SKM-1 (cell line): Measurements from ENCODE around the gene SULT4A1.

ENCODE experiments used
- DNase-seq: peaks from one replicate; lab custom pipeline; 2025; ENCODE audit not compliant: unreplicated experiment; lab: John Stamatoyannopoulos, UW

SULT4A1 gene

DNA sequence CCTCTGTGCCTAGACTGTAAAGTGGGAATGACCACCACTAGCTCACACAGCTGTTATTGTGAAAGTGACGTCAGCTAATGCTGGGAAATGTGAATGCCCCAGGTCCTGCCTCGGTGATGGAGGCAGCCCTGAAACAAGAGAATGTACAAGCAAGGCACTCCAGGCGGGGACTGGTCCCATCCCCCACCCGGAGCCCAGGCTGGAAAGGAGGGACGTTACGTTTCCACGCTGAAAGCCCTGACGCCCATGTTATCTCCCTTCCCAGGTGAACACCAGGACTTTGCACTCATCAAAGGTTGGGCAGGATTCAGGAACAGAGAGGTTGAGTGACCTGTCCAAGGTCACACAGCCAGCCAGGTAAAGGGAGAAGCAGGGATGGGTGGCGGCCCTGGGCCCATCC is 784 bp downstream of the SULT4A1 start:
- no peak for DNase-seq

DNA sequence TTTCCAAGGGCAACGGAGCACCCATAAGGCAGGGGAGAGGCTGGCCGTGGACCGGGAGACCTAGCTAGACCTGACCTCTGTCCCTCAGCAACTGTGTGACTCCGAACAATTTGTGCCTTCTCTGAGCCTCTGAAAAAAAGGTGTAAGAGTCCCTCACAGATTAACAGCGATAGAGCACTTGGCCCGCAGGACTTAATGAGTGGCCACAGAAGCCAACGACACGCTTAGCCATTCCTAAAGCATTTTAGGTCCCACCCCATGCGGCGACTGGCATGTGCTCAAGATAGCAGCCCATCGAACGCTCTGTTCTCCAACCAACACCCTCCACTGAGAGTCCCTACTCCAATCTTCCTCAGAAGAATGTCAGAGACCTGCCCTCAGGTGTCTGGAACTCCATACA is 1.5 kb downstream of the SULT4A1 start:
- no peak for DNase-seq

DNA sequence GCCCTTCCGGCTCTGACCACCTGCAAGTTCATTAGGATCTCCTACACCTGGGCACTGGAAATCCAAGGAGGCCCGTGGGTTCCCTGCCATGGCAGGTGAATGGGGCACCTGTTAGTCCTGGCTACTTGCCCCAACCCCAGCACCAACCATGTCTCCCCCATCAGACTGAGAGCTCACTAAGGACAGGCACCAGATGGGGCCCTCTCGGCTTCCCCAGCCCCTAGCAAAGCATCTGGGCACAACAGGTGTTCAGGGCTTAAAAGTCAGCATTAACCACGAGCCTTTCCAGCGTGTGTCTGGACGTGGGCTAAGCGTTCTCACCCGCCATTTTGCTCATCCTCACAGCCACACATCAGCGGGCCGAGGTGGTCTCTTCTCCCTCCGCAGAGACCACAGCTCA is 2.2 kb downstream of the SULT4A1 start:
- no peak for DNase-seq

DNA sequence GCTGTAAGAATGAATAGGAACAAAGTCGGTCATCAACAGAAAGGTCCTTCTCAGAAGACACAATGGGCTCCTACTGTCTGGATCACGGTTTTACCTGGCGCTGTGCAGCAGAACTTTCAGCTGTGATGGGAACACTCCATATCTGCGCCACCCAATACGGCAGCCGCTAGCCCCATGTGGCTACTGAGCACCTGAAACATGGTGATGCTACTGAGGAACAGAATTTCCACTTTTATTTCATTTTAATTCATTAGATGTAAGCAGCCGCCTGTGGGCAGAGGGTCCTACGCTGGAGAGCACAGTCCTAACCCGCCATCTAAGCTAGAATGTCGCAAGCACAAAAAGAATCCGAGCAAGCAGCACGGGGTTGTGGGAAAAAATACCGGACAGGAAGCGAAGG is 2.7 kb downstream of the SULT4A1 start:
- DNase-seq, result no peak

DNA sequence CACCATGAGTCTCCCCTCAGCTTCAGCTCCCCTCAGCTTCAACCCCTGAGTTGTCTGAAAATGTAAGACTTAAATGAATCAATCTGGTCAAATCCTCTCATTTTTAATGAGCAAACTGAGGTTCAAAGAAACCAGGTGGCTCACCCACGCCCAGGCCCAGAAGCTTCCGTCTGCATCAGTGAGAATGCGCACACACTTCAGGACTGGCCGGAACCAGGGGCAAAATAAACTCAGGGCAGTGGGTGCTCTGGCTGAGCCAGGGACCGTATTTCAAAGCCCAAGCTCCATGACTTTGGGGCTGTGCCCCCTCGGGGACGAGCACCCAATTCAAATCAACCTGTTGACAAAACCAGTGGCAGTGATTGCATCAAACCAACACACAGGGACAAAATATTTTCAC is 3.1 kb downstream of the SULT4A1 start:
- DNase-seq, result no peak

DNA sequence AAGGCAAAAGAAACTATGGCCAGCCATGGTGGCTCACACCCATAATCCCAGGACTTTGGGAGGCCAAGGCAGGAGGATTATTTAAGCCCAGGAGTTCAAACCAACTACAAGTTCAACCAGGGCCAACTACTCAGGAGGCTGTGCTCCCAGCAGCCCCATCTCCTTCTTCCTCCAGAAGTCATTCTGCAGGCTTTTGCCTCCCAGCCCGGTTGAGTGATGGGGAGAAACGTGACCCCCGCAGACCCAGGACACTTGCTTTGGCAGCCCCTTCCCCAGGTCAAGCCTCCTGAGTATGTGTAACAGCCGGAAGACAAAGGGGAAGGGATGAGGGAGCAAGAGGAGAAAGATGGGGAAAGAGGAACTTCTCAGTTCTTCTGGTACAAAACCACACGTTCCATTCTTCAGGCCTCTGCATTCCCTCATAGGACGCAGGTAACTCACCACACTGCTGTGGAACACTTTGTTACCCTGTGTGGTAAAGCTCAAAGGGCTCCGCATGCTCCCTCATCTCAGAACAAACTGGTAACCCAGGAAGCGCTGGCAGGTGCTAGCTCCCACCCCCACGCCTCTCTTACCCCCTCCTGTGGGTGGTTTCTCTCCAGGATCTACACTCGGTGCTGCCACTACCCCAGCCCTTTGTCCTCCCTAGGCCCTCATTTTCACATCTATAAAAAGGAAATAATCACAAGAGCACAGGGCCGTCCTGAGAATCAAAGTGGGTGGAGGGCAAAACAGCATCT is 4.0 kb downstream of the SULT4A1 start:
- no peak for DNase-seq

DNA sequence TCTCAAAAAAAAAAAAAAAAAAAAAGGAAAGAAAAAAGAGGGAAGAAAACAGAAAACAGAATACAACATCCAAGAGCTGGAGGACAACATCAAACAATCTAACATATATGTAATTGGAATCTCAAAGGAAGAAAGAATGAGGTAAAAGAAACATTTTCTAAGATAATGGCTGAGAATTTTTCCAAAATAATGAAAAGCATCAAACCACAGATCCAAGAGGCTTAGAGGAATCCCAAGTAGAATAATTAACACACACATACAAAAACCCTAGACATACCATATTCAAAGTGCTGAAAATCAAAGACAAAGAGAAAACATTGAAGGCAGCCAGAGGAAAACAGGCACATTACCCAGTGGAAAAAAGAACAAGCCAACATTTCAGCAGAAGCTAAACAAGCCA is 4.9 kb downstream of the SULT4A1 start:
- no peak for DNase-seq

DNA sequence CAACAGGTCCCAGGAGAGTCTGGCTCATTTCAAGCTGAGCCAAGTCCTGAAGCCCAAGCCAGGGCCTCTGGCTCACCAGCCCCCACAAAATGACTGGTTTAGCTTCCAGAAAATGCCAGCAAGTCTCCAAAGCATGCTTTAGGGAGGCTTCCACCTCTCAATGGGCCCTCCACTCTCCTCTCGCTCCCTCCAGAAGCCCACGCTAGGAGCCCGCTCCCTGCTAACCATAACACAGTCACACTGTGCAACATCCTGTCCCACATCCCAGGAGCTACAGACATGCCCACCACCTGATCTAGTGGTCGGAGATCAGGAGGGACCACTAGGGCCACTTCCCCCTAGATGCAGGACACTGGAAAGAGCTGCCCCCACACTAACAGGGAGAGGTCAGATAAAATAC is 6.9 kb downstream of the SULT4A1 start:
- DNase-seq, result no peak

DNA sequence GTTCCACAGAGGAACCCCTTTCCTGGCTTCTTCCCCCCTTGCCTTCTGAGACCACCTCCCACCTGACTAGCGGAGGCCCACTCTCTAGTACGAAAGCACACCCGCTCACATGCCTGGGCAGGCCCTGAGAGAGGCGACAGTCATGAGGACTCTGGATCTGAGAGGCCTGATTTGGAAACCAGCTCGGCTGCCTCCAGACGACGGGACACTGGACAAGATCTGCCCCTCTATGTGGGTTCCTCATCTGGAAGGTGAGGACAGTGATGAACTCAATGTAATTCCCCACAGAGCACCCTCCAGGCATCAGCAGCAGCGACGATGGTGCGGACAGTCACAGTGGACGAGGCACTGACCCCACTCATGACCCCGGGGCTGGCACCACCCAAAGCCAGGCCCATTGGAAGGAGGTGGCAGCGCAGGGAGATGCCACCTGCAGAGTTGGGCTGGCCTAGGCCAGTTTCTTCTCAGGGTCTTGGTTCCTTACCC is 7.5 kb downstream of the SULT4A1 start:
- no peak for DNase-seq

DNA sequence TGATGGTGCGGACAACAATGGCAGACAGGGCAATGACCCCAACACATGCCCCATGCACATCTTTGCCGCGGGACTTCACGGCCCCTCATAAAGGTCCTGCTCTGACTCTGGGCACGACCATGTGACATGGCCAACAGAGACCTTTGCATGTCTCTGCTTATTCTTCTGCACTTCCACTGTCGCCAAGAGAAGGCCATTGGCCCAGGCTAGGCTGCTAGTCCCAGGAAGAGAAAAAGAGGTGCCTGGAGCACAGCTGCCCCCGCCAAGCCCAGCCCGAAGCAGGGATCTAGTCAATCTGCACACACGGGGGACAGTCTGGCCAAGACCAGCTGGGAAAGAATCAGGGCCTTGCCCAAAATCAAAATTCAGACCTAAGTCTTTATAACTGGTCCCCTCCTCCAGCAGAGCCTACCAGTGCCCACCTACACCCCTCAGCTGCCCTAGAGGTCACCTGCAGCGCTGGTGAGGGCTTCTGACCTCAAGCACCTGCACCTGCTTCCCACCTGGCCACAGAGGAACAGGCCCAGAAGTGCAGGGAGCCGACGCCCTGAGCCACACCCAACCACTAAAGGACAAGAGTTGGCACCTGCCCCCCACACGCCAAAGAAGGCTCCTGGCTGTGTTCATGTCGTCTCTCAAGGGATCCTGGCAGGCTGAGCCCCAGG is 8.1 kb downstream of the SULT4A1 start:
- DNase-seq, result no peak

DNA sequence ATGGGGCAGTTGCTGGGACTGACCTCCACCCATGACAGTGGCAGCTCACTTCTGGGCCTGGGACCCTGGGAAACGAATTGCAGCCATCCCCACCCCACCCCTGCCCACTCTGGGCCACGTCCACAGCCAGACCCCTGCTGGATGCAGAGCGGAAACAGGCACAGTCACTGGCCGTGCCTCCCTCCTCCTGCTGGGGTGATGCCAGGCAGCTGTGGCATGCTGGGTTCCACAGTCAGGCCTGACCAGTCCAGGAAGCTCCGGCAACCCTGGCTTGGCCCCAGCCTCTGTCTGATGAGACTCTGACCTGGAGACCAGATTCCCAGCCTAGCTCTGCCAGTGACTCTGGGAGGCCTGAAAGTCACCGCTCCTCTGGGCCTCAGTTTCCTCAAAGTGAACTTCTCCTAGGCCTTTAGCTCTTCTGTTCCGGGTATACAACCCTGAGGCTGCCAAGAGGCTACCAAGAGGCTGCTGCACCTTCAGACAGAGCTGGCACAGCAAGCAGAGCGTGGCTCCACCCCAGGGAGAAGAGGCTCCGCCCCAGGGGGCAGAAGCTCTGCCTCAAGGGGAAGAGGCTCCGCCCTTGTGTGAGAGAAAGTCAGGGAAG is 8.9 kb downstream of the SULT4A1 start:
- DNase-seq, result no peak

DNA sequence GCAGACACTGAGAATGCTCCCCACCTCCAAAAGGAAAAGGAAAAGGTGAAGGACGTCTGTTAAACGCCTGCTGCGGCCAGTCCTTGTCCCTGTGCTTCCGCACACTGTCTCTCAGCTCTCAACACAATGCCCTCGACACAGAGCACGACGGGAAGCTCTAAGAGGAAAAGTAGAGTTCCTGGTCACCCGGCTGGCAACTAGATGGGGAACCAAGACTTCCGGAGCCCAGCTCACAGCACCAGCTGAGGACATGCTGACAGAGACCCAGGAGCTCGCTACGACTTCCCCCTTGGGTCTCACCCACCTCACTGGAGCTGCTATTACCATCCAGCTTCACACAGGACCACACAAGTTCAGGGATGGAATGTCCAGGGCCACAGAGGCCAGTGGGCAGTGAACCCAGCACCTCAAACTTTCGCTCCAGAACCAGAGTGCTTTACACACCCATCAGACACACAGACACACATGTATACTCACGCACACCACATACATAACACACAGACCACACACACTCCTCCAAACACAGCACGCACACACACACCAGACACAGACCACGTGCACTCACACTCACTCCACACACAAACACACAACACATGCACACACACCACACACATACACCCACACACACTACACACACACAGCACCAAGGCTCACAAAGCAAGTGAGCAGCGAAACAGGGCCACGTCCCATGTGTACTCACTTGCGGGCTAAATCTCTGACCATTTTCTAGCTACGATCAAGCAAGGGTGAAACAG is 9.6 kb downstream of the SULT4A1 start:
- no peak for DNase-seq

DNA sequence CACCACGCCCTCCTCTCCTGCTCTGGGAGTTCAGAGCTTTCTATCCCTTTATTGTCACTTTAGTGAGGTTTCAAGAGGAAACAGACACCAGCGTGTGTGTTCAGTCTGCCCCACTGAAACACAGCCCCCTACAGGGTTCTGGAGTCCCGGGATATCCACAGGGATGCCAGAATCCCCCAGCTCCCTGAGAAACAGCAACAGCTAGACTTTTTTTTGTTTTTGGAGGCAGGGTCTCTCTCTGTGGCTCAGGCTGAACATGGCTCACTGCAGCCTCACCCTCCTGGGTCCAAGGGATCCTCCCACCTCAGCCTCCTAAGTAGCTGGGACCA is 10.4 kb downstream of the SULT4A1 start:
- DNase-seq, result no peak

DNA sequence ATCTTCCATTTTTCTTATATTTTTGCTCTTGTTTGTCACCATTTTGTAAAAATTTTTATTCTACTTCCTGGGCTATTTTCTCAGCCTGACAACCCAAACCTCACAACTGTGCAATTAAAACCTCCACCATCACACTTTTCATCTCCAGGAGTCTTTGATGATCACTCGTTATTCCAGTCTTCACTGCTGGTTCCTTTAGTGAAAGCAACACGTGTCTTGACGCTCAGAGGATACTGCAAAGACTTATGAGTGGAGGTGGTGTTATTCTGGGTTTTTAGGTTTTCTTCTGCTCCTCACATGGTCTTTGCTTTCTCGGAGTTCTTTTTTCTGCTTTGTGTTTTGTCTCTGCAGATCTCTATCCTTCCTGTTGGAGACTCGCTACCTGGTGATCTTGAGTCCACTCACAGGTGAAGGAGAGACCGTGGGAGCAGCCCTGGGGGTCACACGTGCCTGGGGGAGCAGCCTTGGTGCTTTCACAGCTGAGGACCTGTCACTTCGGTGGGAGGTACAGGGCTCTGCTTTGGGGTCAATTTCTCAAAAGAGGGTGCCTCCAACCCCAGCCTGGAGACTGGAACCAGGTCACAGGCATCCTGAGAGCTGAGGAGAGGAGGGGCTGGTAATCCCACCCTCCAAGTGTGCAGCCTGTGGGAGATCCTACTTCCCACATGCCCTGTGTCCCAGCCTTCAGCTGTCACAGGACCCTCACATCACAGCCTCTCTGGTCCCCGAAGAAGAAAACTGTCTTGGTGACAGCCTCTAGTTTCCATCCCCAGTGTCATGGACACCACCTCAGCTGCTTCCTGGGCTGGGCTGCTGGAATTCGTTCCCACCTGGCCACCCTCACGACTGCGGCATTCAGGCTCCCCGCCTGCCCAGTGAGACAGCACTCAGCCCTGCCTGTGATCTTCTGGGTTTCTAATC is 11.0 kb downstream of the SULT4A1 start:
- DNase-seq, result no peak

DNA sequence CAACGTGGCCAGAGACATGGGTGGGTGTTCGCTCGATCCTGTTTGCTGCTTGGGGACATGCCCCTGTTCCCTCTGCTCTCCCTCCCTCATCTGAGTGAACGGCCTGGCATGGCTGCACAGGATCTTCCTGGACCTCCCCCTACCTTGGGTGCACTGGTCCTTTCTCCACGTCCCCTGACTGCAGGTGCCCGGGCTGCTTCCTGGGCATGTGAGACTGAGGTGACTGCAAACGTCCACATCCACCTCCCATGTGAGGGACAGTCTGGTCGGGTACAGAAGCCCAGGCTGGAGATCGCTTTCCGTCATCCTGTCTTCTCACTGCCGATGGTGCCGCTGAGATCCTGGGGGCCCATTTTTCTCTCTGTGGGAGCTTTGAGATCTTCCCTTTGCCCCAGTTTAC is 11.8 kb downstream of the SULT4A1 start:
- no peak for DNase-seq

DNA sequence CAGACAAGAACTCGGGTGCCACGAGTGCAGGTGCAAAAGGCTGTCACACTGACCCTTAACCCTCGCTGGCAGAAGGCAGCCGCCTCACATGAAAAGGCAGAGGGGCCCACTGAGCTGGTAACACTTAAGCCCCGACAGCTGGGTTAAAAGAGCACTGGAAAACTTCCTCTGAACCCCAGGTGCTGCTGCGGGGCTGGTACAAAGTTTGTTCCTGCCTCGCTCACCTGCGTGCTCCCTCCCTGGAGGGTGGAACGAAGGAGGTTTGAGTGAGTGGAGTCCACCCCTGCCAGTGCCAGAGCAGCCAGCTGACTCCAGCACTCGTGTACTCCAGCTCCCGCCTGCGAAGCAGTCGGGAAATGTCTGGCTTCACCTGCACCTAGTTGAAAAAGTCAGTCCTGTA is 12.6 kb downstream of the SULT4A1 start:
- no peak for DNase-seq

DNA sequence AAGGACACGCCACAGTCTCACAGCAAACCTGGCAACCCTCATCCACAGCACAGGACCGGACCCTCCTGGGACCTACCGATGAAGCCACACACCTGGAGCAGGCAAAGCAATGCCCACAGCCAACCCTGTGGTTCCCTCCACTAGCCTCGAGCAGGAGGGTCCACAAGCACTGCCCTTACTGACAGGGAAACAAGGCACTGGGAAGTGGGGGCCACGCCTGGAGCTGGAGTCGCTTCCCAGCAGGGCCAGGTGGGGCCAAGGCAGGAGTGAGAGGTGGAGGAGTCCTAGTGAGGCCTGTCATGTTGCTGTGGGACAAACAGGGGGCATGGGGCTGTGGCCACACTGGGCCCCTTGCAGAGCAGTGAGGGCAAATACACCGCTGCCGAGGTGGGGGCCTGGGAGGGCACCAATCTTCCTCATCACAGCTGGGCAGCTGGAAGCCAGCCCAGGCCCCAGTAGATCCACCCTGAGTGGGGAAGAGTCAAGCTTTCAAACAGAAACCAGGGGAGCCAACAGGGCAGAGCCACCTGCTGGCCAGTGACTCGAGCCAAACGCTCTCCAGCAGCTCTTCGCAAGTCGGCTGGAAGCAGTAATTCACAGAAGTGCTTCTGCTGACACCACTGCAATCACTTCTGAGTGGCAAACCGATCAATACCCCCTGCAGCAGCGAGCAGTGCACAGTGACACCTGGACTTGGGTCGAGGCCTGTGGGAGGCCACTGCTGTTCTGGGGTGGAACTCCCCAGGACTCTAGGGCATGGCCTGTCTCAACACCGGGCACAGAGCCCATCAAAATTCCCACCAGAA is 13.7 kb downstream of the SULT4A1 start:
- DNase-seq, result no peak

DNA sequence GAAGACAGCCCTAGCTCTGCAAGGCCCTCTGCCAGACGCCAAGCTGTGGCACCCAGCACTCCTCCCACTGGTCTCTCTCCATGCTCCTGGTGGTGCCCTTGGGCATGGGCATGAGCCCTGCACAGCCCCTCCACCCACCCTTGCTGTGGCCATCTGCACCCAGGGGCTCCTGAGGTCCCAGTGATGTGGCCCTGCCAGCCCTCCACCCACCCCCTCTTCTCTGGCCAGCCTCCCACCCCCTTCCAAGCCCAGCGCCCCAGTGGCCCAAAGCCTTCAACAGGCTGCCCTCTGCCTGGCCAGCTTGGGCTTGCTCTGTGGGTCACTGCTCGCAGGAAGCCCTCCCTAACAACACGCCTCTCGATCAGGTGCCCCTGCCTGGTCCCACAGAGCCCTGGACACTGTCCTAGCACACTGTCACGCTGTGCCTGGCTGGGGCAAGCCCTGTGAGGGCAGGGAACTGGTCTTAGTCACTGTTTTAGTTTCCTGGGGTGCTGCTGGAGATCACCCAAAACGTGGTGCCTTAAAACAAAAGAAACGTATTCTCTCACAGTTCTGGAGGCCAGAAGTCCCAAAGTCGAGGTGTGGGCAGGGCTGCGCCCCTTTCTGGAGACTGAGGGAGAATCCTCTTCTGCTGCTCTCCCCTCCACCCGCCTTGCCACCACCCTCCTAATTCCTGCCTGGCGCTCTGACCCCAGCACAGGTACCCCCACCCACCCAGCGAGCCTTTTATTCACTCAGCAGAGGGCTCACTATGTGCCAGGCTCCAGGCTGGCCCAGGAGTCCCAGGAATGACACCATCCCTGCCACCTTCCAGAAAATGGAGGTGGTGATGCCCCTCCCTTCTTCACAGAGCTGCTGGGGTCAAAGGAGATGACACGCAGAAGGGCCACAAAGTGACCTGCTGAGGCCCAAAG is 14.7 kb downstream of the SULT4A1 start:
- no peak for DNase-seq

DNA sequence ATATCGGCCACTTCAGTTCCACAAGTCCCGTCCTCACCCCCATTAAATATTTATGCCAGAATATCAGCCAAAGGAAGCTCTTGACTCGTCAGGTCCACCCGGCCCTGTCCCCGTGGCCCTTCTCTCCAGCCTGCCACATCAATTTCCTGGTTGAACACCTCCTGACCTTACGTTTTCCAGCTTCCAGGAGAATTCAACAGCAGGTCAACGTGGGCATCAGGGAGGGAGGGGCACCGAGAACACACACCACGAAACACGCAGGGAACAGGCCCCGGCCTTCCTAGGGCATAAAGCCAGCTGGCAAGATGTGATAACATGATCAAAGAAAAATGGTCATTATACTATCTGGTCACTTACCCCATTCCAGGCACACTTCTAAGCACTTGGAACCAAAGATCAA is 15.3 kb downstream of the SULT4A1 start:
- no peak for DNase-seq
